HG02884 (cell line): ENCODE data around the gene E2F4.
A peak's percentile ranks its signal among the peaks of the same experiment; 100 is the strongest.

ENCODE experiments used
- ATAC-seq: cut with Tn5 transposase; IDR thresholded peaks from one replicate; pipeline ENCODE4 v1.9.1; 2021; ENCODE audit warnings: mild to moderate bottlenecking, moderate library complexity; ENCODE audit not compliant: unreplicated experiment

Gene E2F4

DNA sequence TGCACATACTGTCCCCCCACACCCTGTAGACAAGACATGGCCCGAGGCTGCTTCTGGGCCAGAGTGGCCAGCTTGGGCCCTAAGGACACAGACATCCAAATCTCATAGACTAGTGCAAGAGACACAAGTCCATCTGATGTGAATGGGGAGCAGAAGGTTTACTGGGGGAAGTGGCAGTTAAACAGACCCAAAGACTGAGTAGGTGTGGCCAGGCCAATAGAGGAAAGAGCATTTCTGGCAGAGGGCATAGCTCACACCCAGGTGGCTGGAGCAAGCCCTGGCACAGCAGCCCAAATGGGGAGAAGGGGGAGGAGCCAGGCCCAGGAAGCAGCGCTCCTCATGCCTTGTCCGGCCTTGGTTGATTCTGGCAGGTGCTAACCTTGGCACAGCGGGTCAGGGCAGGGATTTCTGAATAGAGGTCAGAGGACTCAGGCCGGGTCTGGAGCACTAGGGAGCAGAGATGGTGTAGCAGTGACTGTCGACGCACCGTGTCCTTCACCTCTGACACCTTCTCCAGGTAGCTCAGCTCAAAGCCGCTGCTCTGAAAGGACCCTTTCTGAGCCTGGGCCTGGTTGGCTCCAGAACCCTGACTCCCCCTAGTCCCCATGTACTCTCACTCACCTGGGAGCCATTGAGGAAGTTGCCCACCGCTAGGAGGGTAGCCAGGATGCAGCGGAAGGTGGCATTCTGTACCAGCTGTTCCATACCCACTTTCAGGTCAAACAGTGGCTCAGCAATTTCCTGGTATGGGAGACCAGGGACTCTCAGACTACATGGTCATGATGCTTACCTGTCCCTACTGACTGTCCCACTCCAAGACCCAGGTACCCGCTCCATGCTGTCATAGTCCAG is 39.1 kb downstream of the E2F4 start:
- no peak for ATAC-seq

DNA sequence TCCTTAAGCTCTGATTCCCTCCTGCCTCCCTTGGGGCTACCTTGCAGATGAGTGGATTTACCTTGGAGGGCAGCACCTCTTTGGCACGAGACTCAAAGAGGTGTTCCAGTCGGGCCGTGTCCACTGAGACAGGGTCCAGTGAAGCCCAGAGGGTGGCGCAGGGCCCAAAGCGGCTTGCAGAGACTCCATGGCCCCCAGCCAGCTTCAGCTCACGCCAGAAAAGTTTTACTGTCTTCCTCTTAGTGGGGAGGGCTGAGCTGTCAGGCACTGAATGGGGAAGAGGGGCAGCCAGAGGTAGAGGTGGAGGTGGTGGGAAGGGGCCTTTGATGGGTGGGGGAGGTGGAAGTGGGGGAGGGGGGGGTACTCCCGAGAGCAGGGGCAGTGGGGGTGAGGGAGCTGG is 41.6 kb downstream of the E2F4 start:
- no peak for ATAC-seq

DNA sequence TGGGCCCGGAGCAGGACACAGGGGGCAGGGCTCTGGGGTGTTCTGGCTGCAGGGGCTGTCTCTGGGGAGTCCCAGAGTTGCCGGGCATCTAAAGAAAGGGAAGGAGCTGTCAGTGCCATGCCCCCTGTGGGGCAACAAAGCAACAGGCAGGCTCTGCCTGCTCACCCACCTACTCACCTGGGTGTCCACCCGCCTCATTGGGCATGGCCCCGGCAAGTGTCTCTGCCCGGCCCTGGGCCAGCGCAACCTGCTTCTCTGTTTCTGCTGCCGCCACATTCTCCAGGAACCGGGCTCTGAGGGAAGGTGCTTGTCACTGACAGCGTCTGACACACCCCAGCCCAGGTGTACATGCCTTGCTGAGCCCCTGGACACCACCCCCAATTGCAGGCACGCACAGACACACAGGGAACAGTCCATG is 42.2 kb downstream of the E2F4 start:
- ATAC-seq, result no peak

DNA sequence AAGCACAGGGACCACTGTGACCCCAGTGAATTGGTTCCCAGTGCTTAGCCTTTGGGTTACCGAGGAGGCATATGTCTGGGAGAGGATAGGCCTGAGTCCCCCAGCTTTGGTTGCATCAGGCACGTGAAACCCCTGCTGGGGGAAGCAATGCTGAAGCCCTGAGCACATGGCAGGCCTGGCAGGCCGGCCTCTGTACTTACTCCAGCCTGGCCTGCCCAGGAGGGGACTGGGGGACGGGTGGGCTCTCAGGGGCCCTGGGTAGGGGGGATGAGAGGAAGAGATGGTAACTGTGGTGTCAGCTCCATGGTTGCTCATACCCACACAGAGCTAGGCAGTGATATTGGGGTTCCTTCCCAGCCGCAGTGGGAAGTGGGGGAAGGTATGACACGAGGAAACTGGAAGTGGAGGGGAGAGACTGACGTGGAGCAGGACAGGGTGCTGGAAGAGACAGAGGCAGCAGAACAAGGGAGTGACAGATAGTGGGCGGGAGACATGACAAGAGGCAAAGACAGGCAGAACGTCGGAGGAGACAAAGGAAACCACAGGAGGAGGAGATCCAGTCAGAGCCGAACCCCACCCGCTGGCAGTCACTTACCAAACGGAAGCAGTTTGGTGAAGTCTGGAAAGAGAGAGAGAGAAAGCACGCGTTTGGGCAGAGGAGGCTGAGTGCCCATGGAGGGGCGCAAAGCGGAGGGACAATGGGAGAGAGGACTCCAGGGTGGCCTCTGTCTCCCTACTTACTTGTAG is 44.0 kb downstream of the E2F4 start:
- no peak for ATAC-seq

DNA sequence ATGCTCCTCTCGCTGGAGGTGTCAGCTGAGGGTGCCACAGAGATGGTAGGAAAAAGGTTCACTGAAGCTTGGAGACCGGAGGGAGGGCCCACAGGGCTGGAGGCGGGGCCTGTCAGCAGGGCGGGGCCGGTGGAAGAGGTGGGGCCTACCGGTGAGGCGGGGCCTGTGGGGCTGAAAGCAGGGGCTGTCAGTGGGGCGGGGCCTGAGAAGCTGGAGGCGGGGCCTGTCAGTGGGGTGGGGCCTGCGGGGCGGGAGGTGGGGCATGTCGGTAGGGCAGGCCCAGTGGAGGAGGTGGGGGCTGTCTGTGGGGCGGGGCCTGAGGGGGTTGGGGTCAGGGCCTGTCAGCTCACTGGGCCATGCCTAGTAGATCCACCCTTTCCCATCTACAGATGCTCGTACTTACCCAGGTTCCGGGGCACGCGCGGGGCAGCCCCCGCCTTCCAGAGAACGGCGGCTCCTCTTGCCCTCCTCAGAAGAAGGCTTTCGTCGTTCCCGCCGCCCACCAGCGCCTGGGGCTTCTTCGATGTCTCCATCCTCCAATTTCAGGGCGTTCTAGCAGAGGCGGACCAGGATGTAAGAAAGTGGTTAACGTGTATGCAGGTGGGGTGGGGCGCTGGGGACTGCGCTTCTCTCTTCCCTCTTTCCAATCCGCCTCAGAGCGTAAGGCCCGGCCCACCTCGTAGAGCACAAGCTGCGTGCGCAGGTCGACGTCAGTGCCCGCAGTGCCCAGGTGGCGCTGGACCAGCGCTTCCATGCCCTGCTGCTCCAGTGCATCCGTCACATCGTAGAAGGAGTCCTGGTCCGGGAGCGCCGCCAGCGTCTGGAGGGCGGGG is 44.8 kb downstream of the E2F4 start:
- ATAC-seq, result no peak

DNA sequence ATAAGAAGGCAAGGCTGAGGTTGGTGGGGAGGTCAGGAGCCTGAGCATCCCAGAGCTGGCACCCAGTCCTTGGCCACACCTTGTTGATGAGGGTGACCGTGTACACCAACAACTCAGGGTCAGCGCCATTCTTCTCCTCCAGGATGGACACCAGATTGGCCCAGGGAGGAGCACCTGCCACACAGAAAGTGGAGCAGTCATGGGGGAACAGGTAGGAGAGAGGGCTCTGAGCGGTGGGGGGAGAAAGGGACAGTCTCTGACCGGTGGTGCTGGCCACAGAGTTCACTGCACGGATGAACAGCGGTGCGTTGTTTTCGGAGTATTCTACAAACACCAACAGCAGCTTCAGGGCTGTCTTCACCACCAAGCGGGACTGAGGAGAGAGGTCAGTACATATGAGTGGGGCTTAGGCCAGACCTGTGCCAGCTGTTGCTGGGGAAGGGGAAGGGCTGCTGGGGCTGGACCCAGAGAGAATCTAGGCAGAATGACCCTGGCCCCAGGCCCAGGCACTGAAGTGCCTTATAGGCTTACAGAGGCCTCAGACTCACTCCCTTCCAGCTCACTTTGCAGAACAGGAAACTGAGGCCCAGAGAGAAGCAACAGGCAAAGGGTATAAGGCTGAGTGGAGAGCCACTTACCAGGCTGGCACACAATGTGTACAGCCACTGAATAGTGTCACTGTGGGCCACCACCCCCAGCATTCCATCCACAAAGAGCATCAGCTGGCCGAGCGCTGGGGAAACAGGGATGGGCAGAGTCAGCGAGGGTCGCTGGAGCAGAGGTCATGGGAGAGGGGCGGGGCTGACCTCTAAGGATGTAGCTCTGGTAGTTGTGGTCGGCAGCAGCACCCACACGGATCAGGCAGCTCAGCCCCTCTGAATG is 45.7 kb downstream of the E2F4 start:
- no peak for ATAC-seq

DNA sequence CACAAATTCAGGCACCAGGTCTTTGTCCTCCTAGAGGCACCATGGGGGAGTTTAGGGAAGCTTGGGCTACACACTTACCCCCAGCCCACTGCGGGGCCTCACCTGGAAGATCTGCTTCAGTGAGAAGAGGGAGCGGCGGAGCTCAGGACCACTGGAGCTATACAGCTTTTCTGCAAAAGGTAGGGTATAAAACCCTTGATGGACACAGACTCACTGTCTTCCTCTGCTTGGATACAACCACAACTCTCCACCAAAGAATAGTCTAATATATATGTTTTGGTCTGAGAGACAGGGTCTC is 46.3 kb downstream of the E2F4 start:
- ATAC-seq, result no peak

DNA sequence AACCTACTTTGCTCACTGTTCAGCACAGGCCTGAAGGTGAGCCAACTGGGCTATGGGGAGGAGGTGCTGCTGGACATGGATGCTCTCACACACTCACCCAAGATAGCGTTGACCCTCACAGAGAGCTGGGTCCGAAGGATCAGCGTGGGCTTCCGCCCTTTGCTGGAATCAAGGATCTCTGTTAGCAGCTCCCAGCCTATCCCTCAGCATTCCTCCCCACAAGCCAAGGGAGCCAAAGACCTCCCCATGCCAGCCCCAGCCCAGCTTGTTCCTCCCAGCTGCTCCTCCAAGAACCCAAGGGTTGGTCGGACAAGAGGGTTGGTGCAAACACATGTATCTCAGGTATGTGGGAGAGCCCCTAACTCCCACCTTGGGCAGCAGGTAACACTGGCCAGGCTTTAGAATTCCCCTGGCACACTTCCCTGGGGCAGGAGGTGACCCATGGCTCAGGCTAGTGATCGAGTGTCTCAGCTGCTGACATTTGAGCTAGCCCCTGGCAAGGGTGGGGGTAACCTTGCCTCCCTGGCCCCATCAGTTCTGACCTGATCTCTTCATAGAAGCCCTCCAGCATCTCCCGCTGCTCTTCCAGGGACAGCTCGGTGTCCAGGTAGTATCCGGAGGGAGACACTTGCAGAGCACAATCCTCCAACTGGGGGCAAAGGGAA is 47.0 kb downstream of the E2F4 start:
- ATAC-seq, result no peak

DNA sequence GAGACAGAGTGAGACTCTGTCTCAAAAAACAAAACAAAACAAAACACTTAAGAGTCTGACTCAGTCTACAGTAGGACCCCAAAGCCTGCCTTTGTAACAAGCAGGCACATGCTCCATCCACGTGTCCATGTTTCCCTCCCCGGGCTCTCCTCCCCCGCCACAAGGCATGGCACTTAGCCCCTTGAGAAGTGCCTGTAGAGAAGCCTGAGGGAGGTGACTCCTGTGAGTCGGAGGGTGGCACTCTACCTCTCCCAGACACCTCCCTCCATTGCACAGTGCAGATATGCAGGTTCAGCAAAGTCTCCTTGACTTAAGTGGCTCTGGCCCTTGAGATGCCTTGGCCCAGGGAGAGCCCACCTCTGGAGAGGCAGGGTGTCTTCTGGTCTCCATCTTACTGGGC is 48.6 kb downstream of the E2F4 start:
- ATAC-seq, result no peak

DNA sequence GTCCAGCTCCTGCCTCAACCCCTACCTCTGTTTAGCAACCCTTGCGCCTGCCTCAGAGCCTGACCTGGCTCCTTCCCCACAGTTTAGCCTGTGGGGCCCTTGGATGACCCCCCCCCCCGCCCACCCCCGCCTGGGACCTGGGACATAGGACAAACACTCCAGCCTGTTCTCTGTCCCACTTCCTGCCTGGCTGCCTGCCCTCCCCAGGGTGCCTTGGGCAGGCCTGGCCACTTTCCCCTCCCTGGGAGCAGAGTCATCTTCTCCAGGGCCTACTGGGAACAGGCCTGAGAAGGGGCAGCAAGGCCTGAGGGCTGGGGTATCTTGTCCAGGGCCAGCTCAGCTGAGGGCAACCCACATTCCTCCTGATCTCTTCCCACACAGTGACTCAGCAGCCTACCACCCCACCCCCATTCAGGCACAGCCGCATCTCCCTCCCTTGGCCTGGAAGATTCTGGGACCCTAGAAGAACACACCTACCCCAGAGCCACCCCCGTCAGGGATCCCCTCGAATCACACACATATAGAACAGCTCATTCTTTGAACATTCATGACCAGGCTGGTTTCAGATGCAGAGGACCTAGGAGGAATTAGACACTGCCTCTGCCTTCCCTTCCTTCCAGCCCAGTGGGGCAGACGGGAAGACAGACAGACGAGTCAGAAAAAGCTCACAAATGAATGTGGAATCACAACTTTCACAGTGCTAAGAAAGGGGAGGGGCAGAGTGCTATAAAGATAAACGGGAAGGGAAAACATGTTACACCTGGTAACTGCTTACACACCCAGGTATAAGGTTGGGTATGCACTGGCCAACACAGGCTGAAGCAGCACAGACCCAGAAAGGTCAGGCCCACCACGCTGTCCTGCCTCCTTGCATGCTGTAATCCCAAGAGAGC is 49.3 kb downstream of the E2F4 start:
- no peak for ATAC-seq

DNA sequence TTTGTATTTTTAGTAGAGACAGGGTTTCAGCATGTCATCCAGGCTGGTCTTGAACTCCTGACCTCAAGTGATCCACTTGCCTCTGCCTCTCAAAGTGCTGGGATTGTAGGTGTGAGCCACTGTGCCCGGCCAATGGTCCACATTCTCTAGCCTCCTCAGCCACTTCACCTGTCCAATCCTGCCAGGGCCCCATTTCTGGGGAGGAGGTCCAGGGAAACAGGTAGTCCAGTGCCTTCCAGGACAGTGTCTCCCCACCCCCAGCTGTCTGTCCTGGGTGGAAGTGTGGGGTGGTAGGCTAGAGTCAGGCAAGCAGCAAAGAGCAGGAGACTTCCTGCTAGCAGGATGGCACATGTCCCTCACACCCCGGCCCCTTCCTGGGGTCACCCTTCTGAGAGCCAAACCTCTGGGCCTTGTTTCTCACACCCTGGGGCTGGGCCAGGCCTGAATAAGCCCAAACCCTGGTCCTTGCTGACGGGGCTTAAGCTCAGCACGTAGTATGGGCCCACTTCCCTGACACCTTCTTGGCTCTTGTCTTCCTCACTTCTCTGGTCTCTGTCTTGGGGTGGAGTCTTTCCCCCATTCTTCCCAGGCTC is 50.3 kb downstream of the E2F4 start:
- no peak for ATAC-seq

DNA sequence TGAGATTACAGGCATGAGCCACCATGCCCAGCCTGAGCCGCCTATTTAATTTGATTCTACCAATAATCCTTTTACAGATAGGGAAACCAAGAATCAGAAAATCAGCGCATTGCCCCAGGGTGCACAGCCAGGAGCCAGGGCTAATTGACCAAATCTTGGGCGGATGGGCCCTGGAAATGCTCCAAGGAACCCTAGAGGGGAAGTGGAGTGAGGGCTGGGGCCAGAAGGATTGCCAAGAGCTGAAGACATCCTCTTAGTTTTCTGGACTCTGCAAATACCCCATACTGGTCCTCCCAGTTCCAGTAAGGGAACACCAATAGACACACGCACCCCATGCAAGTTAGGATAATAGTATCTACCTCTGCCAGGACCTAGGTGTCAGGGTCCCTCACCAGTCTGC is 51.5 kb downstream of the E2F4 start:
- no peak for ATAC-seq

DNA sequence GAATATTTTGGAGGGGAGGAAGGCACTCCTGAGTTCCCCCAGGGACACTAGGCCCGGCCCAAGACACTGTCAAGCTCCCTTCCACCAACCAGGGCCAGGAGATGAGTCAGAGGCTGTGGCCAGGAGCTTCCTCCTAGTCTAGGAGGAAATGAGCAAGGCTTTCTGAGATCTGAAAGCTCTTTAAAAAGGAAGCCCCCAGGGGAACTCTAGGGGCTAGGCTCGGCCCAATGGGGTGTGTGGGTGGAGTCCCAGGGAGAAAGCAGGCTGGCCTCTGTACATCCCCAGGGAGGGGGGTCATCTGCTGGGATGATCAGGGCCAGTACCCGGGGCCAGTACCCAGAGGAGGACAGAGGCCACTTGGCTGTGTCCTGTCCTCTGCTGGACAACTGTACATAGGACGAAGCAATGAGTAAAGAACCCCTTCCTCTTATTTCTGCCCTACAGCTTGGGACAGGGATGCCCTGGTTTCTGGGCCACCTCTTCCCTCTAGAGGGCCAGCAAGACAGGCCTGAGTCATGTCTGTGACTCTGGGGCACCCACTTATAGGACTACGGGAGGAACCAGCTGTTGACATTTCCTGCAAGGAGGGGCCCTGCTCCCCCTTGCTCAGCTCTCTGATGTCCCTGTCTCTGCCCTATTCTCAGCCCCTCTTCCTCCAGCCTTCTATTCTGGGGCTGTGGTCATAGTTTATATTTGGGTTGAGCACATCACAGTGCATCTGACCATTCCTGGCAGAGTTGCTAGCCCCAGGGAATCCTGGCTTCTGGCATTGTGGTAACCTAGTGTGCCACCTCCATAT is 52.6 kb downstream of the E2F4 start:
- peak; percentile 47 for ATAC-seq

DNA sequence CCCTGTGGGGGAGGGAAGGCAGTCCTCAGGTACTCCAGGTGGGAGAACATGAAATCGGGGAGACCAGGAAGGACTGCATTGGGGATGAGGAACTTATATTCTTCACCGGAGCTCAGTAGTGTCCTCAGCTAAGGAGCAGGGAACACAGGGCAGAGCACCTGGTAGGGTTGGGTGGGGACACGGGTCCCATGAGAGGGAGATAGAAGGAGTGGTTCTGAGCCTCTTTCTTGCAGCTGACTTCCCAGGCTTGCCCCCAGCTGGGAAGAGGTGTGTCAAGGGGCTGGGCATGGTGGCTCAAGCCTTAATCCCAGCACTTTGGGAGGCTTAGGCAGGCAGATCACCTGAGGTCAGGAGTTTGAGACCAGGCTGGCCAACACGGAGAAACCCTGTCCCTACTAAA is 53.2 kb downstream of the E2F4 start:
- ATAC-seq, result no peak

DNA sequence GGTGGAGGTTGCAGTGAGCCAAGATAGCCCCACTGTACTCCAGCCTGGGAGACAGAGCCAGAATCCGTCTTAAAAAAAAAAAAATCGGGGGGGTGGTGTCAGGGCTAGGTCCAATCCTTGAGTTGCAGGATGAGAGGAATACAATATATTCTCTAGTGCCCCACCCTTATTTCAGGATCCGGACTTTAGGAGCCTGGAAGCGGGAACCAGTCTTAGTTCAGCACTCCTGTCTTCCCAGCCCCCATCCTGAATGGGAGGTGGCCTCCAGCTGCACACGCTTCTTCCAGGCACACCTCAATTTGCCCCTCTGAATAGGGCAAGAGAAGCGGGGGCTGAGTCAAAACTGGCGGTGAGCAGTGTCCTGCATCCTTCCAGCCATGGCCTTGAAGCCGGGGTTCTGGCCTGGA is 53.7 kb downstream of the E2F4 start:
- no peak for ATAC-seq

DNA sequence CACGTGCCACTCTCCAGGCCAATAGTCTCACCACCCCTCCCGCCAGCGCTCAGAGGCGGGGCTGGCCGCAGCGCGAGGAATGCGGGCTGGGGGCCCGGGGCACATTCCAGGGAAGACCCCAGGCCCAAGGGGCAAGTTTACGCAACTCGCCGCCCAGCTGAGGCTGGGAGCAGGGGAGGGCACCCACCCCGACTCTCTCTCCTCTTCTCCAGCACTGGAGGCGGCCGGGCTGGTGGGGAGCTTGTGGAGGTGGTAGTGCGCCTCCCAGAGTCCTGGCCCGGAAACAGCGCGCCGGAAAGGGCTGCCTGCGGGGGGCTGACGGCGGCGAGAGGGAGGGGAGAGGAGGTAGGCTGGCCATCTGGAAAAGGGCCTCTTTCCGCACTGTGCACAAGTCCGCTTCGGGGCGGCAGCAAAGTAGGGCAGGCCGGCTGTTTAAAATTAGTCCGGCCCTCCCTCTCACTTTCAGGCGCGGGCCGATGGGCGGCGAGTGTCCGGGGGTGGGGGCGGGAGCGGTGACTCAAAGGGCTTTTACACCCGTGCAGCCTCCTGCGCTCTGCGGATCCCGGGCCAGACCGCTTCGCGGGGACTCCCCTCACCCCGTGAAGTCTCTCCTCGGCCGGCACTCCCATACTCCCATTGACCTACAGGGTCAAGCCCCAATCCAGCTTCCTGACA is 54.3 kb downstream of the E2F4 start:
- ATAC-seq, result peak; percentile 21

DNA sequence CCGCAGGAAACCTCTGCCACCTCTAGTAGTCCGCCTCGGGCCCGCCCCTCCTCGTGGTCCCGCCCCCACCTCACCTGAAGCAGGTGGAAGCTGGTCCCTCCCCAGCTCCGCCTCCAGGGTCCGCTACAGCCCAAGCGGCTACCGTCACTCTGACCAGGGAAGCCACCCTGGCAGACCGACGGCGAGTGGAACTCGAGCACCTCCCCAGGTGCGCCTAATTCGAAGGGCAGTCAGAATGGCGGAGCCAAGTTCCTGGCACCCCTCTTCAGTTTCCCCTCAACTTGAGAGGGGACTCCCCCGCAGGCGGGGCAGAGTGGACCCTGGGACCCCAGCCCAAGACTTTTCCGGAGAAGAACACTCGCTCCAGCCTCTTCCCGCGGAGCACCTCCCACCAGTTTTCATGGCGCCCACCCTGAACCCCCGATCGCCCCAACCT is 54.8 kb downstream of the E2F4 start:
- peak; percentile 6 for ATAC-seq
